ENCODE measurements around the gene MSL1.
"Not testable (repeated sequence)": the region's sequence is repeated elsewhere in the genome, so short reads cannot be mapped to it uniquely, and the experiment has no call there.

Gene MSL1

DNA sequence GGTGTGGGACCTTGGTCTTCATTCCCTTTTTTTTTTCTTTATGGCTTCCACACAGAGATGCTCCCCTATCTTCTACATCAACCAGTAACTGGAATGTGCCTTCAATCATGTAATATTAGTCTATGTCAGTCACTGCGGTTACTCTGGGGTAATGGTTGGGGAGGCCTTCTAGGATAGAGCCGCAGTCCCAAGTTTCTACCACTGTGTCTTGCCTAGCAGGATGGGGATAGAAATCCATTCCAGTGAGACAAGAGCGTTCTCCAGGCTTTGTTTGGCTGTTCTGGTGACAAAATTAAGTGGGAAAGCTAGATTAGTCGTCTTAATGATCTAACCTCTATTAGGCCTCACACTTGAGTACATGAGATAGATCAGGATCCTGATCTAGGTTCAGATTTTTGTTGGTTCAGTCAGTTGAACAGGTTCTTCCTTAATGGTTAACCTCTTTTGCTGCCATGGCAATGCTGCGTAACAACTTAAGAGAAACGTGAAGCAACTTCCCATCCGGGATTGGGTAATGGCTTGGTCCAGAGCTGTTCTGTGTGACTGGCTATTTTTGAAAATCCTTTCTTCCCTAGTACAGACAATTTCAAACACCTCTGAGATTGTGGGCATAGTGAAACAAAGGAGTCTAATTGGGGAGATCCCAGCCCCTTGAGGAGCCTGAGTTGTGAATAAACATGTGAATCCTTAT, 8.7 kb downstream of the MSL1 start:
- no peak for DNase-seq (ENCODE audit: low read depth)

DNA sequence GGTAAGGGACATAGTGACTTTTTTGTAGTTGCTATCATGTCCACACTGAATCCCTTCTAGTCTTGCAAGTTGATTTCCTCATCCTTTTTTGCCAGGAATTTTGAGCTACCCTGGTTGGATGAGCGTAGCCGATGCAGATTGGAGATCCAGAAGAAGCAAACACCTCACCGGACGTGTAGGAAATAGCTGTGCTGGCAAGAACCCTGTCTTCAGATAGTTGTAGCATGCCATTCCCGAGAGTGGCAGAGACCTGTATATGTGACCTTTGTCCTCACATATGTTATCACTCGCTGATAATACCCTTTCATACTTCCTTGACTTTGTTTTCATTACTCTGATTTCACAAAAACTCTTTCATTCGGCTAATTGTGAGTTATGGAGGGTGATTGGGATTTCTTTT, 12.4 kb downstream of the MSL1 start:
- no peak for DNase-seq (ENCODE audit: low read depth)

DNA sequence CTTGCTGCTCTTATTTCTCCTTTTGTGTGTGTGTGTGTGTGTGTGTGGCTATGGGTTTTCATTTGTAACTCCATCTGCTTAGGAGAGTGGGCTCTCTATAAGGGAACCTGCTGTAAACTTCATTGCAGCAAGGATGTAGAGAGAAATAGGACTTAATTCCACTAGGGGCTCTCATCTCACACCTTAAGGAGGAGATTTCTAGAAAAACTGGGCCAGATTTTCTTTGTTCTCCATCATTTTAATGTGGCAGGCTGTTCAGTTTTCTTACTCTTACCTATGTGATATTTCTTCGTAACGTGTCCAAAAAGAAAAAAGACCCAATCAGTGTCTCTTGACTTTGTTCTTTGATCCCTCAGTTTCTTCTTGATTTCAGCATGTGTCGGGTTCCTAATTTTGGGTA, 14.0 kb downstream of the MSL1 start:
- DNase-seq (ENCODE audit: low read depth), result no peak

DNA sequence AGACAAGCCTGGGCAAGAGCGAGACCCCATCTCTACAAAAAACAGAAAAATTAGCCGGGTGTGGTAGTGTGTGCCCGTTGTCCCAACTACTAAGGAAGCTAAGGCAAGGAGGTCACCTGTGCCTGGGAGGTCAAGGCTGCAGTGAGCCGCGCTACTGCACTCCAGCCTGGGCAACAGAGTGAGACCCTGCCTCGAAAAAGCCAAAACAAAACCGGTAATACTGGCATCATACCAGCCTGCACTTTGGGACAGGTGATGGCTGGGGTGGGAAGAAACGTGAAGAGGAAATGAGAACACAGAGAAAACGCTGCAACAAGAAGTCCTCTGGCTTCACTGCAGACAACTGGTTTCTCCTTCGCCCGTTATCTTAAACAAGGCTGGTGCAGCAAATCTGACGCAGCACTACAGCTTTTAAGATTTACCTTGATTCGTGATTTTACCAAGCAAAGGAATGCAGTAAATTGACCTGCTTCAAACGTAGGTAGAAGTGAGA, 17.8 kb downstream of the MSL1 start:
- DNase-seq (ENCODE audit: low read depth), result no peak

DNA sequence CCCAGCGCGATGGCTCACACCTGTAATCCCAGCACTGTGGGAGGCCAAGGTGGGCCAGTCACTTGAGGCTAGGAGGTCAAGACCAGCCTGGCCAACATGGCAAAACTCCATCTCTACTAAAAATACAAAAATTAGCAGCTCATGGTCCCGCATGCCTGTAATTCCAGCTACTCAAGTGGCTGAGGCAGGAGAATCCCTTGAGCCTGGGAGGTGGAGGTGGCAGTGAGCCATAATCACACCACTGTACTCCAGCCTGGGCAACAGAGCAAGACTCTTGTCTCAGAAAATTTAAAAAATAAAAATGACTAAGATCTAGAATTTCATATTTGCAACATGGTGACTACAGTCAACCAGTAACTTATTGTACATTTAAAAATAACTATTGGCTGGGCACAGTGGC, 21.4 kb downstream of the MSL1 start:
- not testable (repeated sequence) for DNase-seq (ENCODE audit: low read depth)

DNA sequence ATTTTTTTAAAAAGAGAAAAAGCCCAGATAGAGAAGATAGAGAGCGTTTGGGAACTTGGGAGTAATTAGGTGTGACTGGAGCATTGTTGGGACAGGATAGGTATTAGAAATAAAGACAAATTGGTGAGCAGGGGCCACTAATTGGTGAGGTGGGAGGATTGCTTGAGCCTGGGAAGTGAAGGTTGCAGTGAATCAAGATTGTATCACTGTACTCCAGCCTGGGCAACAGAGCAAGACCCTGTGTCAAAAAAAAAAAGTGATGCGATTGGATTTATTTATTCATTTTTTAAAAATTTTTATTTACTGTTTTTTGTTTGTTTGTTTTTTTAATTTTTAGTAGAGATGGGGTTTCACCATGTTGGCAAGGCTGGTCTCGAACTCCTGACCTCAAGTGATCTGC, 23.7 kb downstream of the MSL1 start:
- no peak for DNase-seq (ENCODE audit: low read depth)

DNA sequence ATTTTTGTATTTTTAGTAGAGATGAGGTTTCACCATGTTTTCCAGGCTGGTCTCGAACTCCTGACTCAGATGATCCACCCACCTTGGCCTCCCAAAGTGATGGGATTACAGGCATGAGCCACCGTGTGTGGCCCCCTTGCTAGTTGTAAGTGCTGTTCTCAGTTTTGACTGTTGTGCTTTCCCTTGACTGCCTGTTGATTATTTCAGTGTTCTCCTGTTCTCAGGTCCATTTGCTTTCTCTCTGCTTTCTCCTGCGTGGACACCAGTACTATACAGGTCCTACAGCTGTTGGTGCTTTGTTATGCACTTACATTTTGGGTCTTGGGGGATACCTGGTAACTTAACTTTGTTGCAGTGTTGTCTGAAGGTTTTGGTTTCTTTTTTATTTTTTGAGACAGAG, 26.8 kb downstream of the MSL1 start:
- no peak for DNase-seq (ENCODE audit: low read depth)

DNA sequence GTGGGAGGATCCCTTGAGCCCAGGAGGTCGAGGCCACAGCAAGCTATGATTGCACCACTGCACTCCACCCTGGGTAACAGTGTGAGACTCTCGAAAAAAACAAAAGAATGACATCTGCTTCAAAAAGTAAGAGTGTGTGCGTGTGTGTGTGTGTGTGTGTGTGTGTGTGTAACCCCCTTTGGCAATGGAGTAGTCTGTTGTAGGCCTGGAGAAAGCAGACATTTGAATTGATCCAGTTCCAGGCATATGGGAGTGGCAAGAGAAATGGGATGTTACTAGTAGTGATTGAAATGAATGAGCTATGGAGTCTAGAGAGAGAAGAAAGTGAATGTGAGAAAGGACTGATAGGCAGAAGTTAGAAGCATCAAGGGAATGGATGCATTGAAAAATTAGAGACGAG, 28.5 kb downstream of the MSL1 start:
- DNase-seq (ENCODE audit: low read depth), result no peak

DNA sequence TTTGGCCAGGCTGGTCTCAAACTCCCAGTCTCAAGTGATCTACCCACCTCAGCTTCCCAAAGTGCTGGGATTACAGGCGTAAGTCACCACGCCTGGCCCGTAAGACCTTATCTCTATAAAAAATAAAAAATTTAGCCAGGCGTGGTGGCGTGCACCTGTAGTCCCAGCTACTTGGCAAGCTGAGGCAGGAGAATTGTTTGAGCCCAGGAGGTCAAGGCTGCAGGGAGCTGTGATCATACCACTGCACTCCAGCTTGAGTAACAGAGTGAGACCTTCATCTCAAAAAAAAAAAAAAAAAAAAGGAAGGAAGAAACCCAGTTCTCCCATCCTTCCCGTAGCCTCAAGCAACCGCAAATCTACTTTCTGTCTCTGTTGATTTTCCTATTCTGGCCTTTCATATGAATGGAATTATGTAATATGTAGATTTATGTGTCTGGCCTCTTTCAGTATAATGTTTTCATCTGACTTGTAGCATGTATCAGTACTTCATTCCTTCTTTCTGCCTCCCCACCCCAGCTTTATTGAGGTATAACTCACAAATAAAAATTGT, 29.7 kb downstream of the MSL1 start:
- DNase-seq (ENCODE audit: low read depth), result no peak

DNA sequence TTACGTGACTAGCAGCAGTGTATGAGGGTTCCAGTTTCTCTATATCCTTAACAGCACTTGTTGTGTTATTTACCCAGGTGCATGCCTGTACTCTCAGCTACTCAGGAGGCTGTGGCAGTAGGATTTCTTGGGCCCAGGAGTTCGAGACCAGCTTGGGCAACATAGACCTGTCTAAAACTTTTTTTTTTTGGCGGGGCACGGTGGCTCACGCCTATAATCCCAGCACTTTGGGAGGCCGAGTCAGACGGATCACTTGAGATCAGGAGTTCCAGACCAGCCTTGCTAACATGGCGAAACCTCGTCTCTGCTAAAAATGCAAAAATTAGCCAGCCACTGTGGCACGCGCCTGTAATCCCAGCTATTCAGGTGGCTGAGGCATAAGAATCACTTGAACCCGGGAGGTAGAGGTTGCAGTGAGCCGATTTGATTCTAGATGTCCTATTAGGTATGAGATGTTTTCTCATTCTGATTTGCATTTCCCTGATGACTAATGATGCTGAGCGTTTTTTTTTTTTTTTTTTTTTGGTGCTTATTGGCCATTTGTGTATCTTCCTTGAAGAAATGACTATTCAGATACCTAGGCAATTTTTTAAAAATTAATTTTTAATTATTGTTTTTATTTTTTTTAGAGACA, 31.9 kb downstream of the MSL1 start:
- DNase-seq (ENCODE audit: low read depth), result no peak

DNA sequence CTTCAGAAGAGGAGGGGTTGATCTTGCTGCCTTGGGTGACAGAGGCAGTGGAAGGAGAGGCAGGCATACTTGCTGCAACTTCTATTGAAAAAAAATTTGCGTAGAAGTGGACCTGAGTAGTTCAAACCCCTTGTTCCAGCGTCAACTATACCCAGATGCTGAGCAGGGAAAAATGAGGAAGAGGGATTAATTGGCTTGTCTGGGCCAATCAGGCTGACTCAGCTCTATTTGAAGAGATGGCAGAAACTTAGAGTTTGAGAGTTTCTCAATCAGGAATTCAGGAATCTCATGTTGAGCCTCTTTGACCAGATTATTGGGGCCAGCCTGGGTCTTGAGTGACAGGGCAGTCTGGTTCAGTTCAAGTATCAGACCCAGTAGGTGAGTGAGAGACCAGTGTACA, 36.2 kb downstream of the MSL1 start:
- DNase-seq (ENCODE audit: low read depth), result no peak

DNA sequence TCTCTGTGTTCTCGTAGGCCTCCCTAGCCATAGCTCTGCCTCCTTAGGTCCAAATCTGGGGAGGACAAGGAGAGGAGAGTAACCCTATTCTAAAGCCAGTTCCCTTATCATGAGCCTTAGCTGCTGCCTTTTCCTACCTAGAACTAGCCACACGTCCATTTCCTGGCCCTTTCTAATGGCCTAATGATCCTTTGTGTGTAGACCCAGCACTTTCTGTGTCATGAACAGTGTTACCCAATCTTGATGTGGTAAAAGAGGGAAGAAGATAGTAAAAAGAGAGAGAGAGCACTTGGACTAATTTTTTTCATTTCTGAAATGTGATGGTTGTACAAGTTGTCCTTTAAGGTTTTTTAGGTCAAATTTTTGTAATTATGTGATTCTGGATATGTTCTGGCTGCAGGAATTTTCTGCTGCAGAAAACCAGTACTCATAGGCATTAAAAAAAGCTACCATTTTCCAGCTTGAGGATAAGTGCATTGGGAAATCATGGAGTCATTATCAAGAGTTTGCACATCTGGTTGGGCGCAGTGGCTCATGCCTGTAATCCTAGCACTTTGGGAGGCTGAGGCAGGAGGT, 36.8 kb downstream of the MSL1 start:
- DNase-seq (ENCODE audit: low read depth), result no peak

DNA sequence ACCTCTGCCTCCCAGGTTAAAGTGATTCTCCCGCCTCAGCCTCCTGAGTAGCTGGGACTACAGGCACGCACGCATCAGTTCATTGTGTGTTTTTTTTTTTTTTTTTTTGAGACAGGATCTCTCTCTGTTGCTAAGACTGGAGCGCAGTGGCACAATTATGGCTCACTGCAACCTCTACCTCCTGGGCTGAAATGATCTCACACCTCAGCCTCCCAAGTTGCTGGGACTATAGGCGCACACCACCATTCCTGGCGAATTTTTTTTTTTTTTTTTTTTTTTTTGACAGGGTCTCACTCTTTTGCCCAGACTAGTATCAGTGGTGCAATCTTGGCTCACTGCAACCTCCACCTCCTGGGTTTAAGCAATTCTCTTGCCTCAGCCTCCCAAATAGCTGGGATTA, 37.7 kb downstream of the MSL1 start:
- DNase-seq (ENCODE audit: low read depth), result no peak

DNA sequence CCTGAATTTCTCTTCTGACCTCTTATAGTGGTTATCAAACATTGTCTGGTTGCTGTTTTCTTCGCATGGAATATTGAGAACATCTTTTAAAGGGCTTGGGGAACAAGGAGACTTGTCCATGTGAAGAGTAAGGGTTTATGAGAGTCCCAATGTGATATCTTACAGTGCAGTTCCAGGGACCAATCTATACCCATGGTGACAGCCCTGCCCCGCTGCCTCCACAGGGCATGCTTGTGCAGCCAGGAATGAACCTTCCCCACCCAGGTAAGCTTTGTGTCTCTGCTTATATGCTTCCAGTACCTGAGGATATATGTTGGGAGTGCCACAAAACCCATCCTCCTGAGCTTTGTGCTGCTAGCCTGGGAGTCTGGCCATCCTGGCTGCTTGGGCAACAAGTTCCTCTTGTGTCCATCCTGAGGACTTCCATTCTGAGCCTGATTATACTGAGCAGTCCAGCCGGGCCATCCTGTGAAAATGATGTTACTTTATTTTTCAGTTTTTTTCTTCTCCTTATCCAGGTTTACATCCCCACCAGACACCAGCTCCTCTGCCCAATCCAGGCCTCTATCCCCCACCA, 46.0 kb downstream of the MSL1 start:
- no peak for DNase-seq (ENCODE audit: low read depth)

DNA sequence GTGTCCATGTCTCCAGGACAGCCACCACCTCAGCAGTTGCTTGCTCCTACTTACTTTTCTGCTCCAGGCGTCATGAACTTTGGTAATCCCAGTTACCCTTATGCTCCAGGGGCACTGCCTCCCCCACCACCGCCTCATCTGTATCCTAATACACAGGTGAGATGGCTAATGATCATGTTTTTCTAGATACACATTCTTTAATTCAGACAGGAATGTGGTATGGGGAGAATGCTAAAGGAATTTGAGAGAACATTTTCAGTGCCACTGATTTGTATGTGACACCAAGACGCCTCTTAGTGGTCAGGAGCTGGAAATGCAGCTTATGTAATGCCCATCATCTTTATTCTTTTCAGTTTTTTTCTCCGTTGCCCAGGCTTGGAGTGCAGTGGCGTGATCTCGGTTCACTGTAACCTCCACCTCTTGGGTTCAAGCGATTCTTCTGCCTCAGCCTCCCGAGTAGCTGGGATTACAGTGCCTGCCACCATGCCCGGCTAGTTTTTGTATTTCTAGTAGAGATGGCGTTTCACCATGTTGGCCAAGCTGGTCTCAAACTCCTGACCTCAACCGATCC, 46.6 kb downstream of the MSL1 start:
- no peak for DNase-seq (ENCODE audit: low read depth)

DNA sequence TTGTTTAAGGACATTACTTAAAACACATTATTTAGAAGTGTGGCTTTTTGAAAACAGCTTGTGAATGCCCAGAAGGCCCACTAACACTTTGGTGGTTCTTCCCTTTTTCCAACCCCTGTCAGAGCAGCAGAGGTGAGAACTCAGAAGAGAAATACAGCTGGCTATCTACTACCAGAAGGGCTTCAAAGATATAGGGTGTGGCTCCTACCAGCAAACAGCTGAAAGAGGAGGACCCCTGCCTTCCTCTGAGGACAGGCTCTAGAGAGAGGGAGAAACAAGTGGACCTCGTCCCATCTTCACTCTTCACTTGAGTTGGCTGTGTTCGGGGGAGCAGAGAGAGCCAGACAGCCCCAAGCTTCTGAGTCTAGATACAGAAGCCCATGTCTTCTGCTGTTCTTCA, 48.6 kb downstream of the MSL1 start:
- DNase-seq (ENCODE audit: low read depth), result no peak

DNA sequence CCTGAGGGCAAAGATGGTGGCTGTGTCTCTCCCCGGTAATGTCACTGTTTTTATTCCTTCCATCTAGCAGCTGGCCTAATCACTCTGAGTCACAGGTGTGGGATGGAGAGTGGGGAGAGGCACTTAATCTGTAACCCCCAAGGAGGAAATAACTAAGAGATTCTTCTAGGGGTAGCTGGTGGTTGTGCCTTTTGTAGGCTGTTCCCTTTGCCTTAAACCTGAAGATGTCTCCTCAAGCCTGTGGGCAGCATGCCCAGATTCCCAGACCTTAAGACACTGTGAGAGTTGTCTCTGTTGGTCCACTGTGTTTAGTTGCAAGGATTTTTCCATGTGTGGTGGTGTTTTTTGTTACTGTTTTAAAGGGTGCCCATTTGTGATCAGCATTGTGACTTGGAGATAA, 50.0 kb downstream of the MSL1 start:
- DNase-seq (ENCODE audit: low read depth), result no peak

DNA sequence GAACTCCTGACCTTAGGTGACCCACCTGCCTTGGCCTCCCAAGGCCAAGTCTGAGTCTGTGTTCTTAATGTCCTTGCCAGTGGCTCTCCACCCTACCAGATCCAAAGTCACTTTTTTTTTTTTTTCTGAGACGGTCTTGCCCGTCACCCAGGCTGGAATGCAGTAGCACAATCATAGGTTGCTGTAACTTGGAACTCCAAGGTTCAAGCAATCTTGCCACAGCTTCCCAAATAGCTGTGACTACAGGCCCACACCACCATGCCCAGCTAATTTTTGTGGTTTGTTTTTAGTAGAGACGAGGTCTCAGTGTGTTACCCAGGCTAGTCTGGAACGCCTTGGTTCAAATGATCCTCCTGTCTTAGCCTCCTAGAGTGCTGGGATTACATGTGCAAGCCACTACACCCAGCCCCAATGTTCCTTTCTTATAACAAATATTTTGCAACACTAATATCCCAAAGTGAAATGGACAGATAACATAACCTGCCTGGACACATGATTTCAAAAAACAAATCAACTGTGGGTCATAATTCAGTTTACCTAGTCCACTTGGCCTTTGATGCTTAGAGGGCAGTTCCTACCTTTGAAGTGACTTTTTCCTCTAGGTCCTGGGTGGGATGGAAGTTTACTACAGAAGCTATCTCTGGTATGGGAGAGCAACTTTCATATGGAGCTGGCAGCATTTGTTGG, 51.5 kb downstream of the MSL1 start:
- DNase-seq (ENCODE audit: low read depth), result no peak

DNA sequence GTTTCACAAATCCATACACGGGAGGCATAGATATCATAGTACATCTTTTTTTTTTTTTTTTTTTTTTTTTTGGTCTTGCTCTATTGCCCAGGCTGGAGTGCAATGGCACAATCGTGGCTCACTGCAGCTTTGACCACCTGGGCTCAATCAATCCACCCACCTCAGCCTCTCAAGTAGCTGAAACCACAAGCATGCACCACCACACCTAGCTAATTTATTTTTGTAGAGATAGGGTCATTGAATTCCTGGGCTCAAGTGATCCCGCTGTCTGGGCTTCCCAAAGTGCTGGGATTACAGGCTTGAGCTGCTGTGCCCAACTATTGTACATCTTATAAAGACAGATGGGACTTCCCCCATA, 52.0 kb downstream of the MSL1 start:
- DNase-seq (ENCODE audit: low read depth), result no peak

DNA sequence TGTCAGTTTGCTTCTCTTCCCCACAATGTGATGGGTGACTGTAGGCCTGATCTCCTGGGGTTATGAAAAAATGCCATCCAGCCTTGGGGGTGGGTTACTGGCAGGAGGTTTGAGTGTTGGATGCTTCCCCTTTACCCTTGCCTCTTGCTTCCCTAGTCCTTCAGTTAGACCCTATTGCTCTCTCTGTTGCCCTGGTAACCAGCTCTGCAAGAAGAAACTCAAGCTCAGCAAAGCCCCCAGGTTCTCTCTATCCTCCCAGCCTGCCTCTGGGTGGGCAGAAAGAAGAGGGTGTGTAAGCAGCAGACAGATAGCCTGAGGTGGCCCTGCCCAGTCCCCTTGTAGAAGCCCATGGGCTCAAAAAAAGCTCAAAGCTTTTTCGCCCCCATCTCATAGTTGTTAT, 52.7 kb downstream of the MSL1 start:
- DNase-seq (ENCODE audit: low read depth), result no peak

DNA sequence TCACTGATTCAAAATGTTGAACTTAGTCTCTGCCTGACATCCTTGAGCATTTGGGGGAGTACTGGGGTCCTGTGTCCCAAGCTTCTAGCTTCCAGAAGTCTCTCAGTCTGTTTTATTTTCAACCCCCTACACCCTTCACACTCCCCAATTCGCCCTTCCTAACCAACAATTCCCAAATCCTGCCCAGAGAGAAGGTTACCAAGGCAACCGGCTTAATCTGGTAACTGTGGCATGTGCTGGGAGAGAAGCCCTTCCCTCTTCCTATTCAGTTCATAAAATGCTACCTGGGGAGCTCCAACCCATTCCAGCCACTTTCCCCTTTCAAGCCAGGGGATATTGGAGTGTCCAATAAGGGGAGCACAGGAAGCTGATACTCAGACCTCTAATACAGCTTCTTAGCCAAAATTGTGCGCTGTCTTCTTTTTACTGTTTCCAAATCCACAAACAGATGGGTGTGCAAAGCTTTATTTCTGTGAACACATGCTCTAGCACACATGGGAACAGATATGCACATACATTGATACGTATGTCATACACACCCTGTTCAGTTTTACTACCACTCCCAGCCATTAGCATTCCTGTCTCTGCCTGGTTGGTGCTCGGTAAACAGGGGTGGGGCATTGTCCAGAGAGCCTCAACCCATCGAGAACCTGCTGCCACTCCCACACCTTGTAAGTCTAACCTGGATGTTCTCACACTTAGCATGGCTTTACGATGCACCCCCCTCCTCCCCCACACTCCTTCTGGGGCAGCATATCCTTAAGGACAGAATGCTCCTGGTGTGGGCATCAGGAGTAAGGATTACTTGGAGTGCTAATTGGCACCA, 54.4 kb downstream of the MSL1 start:
- no peak for DNase-seq (ENCODE audit: low read depth)
